OCI-LY7 (cell line): ENCODE measurements around the gene CNNM4. TPM values are rescaled to one million over a fixed set of nuclear protein-coding genes. Genes with fewer than 3 reads are reported as not detected.

Source experiments
- BruUV-seq: library from RNA; stranded (reverse); fragments of 400-500 nt; replicated peaks from 2 replicates; lab custom pipeline; 2021; lab: Mats Ljungman, UMichigan
- CTCF ChIA-PET: fragments of 300-600 bp; sonication (Branson Sonifier 250); formaldehyde crosslinking; loops from one replicate; lab custom pipeline; 2022; ENCODE audit warnings: antibody characterized with exemption; ENCODE audit not compliant: unreplicated experiment; lab: Charles Lee
- POLR2A ChIA-PET: fragments of 300-600 bp; sonication (Branson Sonifier 250); formaldehyde crosslinking; loops from one replicate; lab custom pipeline; 2022; ENCODE audit warnings: antibody characterized with exemption; lab: Charles Lee
- DNase-seq: peaks from one replicate; pipeline ENCODE4 v3.0.0-alpha.2; 2015; ENCODE audit warnings: low spot score
- H2AFZ ChIP-seq: fragments of 200-600 bp; sonication (generic), shearing (Covaris generic); 2 replicates; pipeline ENCODE4 v1.6.1; 2014; ENCODE audit warnings: mild to moderate bottlenecking, antibody characterized with exemption, low read length, moderate library complexity
- H3K27ac ChIP-seq: fragments of 200-600 bp; sonication (generic); 2 replicates; pipeline ENCODE4 v1.5.1; 2014; ENCODE audit warnings: mixed run types, low read depth, mild to moderate bottlenecking, moderate library complexity, low read length, inconsistent platforms; ENCODE audit not compliant: poor library complexity, severe bottlenecking
- H3K36me3 ChIP-seq: fragments of 200-600 bp; sonication (generic); 2 replicates; pipeline ENCODE4 v1.6.1; 2014; ENCODE audit warnings: mild to moderate bottlenecking, antibody characterized with exemption, low read length, moderate library complexity, mixed read lengths; ENCODE audit not compliant: insufficient read depth
- H3K4me1 ChIP-seq: fragments of 200-600 bp; sonication (generic); 2 replicates; pipeline ENCODE4 v1.5.1; 2014; ENCODE audit warnings: mild to moderate bottlenecking, low read length; ENCODE audit not compliant: insufficient read depth, poor library complexity, severe bottlenecking
- H3K4me2 ChIP-seq: fragments of 200-600 bp; sonication (generic); 2 replicates; pipeline ENCODE4 v1.6.1; 2014; ENCODE audit warnings: mild to moderate bottlenecking, low read length
- H3K4me3 ChIP-seq: fragments of 200-600 bp; sonication (generic); 2 replicates; pipeline ENCODE4 v1.5.1; 2014; ENCODE audit warnings: mild to moderate bottlenecking, low read depth, low read length; ENCODE audit not compliant: poor library complexity, severe bottlenecking
- H3K79me2 ChIP-seq: fragments of 200-600 bp; sonication (generic); 2 replicates; pipeline ENCODE4 v1.6.1; 2016; ENCODE audit warnings: low read depth, mild to moderate bottlenecking, low read length, moderate library complexity, mixed read lengths; ENCODE audit not compliant: insufficient read depth
- H3K9me2 ChIP-seq: fragments of 200-600 bp; sonication (generic); 2 replicates; pipeline ENCODE4 v1.6.1; 2016; ENCODE audit warnings: mild to moderate bottlenecking, low read length, mixed read lengths; ENCODE audit not compliant: insufficient read depth
- H3K9me3 ChIP-seq: fragments of 200-600 bp; sonication (generic); 2 replicates; pipeline ENCODE4 v1.6.1; 2014; ENCODE audit warnings: mild to moderate bottlenecking, mixed run types, low read length, mixed read lengths
- H4K20me1 ChIP-seq: fragments of 200-600 bp; sonication (generic); 2 replicates; pipeline ENCODE4 v1.6.1; 2014; ENCODE audit warnings: mild to moderate bottlenecking, antibody characterized with exemption, low read length, moderate library complexity, mixed read lengths; ENCODE audit not compliant: insufficient read depth
- EZH2phosphoT487 ChIP-seq: fragments of 200-600 bp; sonication (generic); IDR thresholded peaks from 2 replicates; pipeline ENCODE4 v1.6.1; 2018; ENCODE audit warnings: low read depth, borderline replicate concordance, mild to moderate bottlenecking, mixed run types, antibody characterized with exemption, low read length, moderate library complexity, mixed read lengths
- intact Hi-C: fragments of 100-400 bp; cut with micrococcal nuclease; formaldehyde crosslinking; loops from one replicate; pipeline ENCODE4 v1.10.0; 2022; ENCODE audit not compliant: unreplicated experiment
- total RNA-seq, 2 experiments: library from RNA; depleted of rRNA in 1 of 2; stranded (reverse); fragments of >200 nt in 1 of 2; shearing (Covaris generic) in 1 of 2; gene quantifications; 2 replicates each; pipeline ENCODE4 v1.2.3, GENCODE V29; 2014 to 2022
- TF ChIP-seq, protein P1 (sequence below): fragments of 200-600 bp; sonication (generic); conservative IDR thresholded peaks from 2 replicates; pipeline ENCODE4 v1.5.1; 2014; ENCODE audit warnings: mild to moderate bottlenecking, antibody characterized with exemption, low read length, moderate library complexity, mixed read lengths

Gene CNNM4
- total RNA-seq, 2 experiments from 2014 or later = 5.1 to 6.4 TPM

DNA sequence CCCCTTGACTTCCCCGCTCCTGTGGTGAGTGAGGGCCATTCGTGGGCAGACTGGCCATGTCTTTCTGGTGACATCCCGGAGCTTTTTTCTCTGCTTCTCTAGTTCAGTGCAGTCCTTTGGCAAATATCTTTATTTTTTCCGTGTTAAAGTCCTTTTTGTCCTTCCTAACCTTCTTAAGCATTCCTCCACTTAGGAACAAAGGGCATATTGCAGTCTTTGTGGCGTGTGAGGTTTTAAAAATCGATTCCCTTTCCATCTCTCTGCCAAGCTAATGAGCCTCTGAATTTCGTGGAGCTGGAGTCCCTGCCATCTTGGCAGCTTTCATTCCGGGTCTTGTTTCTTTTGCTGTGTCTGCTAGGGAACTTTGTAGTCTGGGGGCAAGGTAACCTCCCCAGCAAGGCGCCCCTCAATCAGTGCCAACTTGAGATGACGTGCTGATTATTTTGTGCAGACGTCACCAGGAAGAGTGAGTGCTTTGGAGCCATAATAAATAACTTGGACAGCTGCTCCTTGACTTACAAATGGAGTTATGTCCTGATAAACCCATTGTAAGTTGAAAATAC is 60.5 kb downstream of the CNNM4 start:
- POLR2A ChIA-PET = interaction anchor here (0.7 to 1.3 kb wide), 2 partner anchors 15 to 22 kb away, joined by 3 read pairs; no protein-coding TSS in a partner anchor

DNA sequence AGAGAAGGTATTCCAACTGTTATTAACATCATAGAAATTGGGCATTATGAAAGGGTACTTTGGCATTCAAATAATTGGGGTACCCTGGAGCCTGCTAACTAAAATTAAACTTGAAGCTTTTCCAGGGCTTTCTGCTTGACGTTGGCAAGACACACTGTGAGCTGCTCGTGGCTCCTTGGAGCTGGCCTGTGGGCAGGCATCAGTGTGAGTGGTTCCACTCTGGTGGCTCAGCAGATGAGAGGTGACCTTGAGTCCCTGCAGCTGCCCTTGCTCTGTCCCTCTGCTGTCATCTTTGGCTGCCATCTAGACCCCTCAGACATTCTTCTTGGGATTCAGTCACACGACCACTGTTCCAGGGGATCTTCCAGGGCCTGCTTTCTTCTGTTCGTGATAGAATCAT is 62.1 kb downstream of the CNNM4 start:
- H3K27ac ChIP-seq = no peak overlapping the region
- H2AFZ ChIP-seq = no peak overlapping the region
- ChIA-PET POLR2A (no interaction called here), CTCF (no interaction called here)
- no peak overlapping the region for H3K4me3 ChIP-seq
- TF ChIP-seq, protein P1, sequence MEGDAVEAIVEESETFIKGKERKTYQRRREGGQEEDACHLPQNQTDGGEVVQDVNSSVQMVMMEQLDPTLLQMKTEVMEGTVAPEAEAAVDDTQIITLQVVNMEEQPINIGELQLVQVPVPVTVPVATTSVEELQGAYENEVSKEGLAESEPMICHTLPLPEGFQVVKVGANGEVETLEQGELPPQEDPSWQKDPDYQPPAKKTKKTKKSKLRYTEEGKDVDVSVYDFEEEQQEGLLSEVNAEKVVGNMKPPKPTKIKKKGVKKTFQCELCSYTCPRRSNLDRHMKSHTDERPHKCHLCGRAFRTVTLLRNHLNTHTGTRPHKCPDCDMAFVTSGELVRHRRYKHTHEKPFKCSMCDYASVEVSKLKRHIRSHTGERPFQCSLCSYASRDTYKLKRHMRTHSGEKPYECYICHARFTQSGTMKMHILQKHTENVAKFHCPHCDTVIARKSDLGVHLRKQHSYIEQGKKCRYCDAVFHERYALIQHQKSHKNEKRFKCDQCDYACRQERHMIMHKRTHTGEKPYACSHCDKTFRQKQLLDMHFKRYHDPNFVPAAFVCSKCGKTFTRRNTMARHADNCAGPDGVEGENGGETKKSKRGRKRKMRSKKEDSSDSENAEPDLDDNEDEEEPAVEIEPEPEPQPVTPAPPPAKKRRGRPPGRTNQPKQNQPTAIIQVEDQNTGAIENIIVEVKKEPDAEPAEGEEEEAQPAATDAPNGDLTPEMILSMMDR = no peak
- no peak for TF ChIP-seq EZH2phosphoT487
- intact Hi-C loops = no loop called here
- peaks cover 63% of the 10 kb centered on the region; the same call in 1 of the 2 replicates for H3K36me3 ChIP-seq
- H3K79me2 ChIP-seq = peaks cover 16% of the 10 kb centered on the region; the same call in 1 of the 2 replicates
- BruUV-seq = no TSS peak
- H3K9me3 ChIP-seq = no peaks in the 10 kb centered on the region
- no peaks in the 10 kb centered on the region for H3K9me2 ChIP-seq
- peaks cover 8% of the 10 kb centered on the region for H4K20me1 ChIP-seq
- peaks cover 30% of the 10 kb centered on the region for H3K4me1 ChIP-seq
- no peak overlapping the region for H3K4me2 ChIP-seq
- DNase-seq = no peak

More for the DNA sequence above, 60.5 kb downstream of the CNNM4 start:
- Histone ChIP-seq H3K4me2 (peak overlapping the region; percentile 31; the same call in 1 of the 2 replicates), H3K79me2 (peaks cover 25% of the 10 kb centered on the region; the same call in 1 of the 2 replicates), H3K4me1 (peaks cover 39% of the 10 kb centered on the region), H4K20me1 (peaks cover 16% of the 10 kb centered on the region), H3K36me3 (peaks cover 53% of the 10 kb centered on the region; the same call in 1 of the 2 replicates), H3K27ac (no peak overlapping the region), H3K4me3 (no peak overlapping the region), H3K9me3 (no peaks in the 10 kb centered on the region), H2AFZ (no peak overlapping the region), H3K9me2 (no peaks in the 10 kb centered on the region)
- TF ChIP-seq, protein P1 = no peak
- no peak for TF ChIP-seq EZH2phosphoT487
- intact Hi-C loops = no loop called here
- no peak for DNase-seq
- no TSS peak for BruUV-seq
- CTCF ChIA-PET = no interaction called here

DNA sequence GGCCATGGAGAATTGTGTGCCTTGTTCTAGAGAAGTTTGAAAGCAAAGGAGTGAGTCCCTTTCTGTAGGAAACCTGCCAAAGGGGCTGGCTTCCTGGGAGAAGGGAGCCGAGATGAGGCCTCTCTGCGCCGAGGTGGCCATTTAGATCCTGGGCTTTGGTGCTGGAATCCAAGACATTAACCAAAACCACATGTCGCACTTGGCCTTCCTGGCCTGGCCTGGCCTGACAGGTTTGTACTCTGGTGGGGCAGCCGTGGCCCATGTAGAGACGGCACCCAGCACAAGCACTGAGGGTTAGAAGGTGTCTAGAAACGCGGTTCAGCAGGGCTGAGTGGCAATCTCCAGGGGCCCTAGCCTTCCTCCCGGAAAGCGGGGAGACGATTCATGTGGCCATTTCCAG is 62.5 kb downstream of the CNNM4 start:
- Histone ChIP-seq H2AFZ (no peak overlapping the region), H3K4me1 (peaks cover 26% of the 10 kb centered on the region), H3K4me2 (no peak overlapping the region), H4K20me1 (peaks cover 5% of the 10 kb centered on the region; the same call in 1 of the 2 replicates), H3K79me2 (peaks cover 13% of the 10 kb centered on the region; the same call in 1 of the 2 replicates), H3K9me3 (no peaks in the 10 kb centered on the region), H3K4me3 (no peak overlapping the region), H3K27ac (no peak overlapping the region), H3K9me2 (no peaks in the 10 kb centered on the region), H3K36me3 (peaks cover 66% of the 10 kb centered on the region; the same call in 1 of the 2 replicates)
- no peak for DNase-seq
- BruUV-seq = no TSS peak
- POLR2A ChIA-PET = no interaction called here
- TF ChIP-seq, protein P1 = no peak
- TF ChIP-seq EZH2phosphoT487 = no peak
- CTCF ChIA-PET = no interaction called here
- intact Hi-C loops = no loop called here
